GM19193 (cell line): Measurements from ENCODE around the gene MVB12B.

Experiments used
- POLR2A ChIP-seq: IDR thresholded peaks from 4 replicates; pipeline ENCODE4 v1.6.1; 2011; ENCODE audit not compliant: insufficient read depth, insufficient read length; ENCODE audit errors: extremely low read depth

Gene MVB12B

DNA sequence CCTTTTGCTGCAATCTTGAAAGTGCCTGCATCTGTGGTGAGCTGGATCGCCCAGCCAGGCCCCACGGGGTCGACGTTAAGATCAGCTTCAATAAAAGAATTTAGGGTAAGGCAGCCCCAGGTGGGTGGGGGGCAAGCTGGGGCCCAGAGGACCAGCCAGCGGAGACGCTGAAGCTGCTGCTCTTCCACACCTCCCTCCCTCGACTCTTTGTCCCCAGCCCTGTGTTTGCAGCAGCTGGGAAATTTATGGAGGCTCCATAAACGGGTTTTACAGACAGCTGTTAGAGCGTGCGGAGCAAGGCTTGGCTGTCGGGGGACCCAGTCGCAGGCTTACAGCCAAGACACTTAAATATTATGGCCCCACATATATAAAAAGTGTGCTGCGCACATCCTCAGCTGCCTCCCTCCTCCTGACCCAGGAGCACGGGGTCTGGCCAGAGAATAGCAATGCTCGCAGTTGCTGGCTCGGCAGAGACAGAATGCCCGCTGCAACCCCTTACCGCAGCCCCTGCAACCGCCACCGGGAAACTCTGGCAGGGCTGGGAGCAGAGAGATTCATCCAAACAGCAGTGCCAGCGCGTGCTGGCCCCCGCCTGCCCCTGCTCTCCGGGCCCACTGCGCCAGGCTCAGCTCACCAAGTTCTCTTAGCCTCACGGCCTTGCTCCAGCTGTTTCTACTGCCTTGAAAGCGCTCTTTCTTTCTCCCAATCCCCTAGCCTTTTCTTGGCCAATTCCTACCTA lies 28.4 kb upstream of the MVB12B start:
- no peak for TF ChIP-seq POLR2A

DNA sequence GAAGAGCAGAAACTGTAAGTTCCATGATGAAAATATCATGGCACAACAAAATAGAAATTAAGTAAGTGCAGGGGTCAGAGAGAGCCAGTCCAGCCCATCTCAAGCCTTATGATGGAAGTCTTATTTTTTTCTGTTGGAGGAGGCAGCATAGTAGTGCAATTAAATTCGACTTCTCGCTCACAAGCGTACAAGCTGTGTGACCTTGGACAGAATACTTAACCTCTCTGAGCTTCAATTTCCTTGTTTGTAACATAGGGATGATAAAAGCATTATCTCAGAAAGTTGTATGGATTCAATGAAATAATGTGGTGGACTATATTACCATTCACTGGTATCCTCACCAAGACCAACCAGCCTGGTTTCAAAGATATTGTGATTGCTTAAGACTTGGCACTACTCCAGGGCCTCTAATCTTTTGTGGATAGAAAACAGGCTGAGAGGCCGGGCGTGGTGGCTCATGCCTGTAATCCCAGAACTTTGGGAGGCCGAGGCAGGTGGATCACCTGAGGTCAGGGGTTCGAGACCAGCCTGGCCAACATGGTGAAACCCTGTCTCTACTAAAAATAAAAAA lies 26.8 kb upstream of the MVB12B start:
- no peak for TF ChIP-seq POLR2A

DNA sequence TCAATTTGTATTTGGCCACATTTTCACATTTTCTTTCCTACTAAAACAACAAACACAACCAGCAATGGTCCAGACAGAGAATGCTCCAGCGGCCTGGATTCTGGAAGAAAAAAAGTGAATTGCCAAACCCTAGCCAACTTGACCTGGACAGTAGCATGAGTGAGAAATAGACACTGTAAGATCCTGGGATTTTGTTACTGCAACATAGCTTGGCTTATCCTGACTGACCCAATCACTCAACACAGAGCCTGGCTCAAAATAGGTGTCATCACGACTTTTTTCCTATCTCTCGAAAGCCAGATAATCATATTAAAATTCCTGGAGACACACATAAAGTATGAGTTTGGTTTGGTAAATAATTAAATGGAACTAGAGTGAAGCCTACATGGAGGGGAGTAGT lies 25.4 kb upstream of the MVB12B start:
- no peak for TF ChIP-seq POLR2A

DNA sequence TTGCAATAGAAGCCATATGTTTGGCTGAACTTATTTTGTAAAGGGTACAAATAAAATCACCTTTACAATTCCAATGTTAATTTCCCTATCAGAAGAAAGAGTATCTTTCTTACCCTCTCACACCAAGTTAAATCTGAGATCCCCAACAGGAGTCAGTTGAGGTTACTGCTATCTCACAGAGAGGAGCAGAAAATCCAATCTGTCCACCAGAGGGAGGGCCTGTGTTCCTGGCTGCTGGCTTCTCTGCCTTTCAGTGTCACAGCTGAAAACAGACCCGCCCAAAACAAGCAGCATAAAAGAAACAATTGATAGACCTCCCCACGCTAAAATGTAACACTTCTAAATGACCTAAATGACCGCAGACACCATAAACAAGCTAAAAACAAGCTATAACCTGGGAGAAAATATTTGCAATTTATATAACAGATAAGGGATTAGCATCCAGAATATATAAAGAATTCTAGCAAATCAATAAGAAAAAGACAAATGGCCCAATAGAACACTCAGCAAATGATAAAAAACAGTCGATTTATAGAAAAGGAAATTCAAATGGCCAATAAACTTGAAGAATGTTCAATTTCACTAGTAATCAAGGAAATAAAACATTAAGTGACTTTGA lies 24.5 kb upstream of the MVB12B start:
- no peak for TF ChIP-seq POLR2A

DNA sequence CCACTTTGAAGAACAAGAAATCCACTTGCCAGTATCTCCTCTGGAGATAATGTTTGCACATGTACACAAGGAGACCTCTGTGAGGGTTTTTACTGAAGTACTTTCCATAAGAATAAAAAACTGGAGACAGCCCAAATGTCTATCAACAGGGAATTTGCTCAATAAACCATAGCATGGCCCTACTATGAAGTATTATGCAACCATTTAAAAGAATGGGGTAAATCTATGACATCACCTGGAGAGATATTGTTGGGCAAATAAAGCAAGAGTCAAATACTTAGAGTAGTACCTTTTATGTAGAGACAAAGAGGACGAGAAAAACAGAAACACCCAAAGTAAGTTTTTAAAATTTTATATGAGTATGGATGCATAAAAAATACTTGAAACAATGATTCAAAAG lies 23.9 kb upstream of the MVB12B start:
- TF ChIP-seq POLR2A, result no peak

DNA sequence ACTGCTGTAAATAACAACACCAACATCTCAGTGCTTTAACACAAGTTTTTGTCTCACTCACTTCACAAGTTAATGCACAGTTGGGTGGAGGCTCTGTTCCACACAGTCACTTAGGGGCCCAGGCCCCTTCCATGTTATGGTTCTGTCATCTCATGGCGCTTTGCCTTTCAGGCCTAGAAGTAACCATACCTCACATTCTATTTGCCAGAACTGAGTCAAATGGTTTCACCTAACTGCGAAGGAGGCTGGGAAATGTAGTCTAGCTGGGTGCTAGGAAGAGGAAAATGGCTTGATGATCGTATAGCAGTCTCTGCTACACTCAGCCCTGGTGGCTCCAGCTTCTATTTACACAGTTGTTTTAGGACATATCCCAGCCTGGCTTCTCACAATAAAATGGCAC lies 23.1 kb upstream of the MVB12B start:
- no peak for TF ChIP-seq POLR2A

DNA sequence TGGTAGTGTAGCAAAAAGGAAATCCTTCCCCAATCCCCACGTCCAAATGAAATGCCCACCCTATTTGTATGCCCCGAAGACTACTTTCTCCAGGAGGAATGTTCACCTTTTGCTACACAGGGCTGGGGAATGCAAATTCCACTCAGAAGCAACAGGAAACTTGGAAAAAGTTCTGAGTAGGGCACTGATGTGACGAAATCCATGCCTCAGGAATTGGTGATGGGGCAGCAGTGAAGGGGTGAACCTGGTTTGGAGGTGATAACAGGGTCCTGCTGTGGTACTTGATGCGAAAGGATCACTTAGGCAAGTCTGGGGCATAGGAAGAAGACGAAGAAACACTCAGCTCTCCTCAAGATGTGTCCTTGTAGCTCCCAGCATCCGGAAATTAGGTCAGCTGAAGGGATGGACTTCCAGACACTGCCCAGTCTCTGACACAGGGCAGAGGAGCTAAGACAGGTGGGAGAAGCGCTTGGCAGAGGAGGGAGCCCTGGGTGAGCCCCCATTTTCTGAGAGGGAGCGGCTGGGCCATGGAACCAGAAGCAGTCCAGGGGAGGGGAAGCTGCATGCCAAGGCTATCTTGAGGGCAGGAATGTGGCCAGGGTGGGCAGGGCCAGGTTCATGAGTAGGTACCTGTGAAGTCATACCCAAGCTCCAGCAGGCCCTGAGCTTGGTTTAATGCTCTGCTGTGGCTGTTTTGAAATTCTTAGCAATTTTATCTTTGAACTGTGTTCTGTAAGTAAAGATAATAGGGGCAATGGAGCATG lies 22.2 kb upstream of the MVB12B start:
- no peak for TF ChIP-seq POLR2A

DNA sequence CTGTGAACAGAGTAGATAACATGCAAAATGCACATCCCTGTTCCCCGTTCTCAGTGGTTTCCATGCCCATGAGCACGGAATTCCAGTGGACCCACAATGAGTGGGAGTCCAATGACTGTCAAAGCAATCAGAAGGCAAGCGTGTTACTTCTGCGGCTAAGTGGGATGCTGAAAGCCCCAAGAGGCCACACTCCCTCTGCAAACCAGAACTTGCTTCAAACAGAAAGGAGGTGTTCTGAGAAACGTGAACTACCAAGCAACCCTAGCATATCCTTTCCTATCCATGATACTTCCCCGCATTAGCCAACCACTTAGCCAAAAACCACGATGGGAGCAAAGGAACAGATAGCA lies 21.7 kb upstream of the MVB12B start:
- TF ChIP-seq POLR2A, result no peak

DNA sequence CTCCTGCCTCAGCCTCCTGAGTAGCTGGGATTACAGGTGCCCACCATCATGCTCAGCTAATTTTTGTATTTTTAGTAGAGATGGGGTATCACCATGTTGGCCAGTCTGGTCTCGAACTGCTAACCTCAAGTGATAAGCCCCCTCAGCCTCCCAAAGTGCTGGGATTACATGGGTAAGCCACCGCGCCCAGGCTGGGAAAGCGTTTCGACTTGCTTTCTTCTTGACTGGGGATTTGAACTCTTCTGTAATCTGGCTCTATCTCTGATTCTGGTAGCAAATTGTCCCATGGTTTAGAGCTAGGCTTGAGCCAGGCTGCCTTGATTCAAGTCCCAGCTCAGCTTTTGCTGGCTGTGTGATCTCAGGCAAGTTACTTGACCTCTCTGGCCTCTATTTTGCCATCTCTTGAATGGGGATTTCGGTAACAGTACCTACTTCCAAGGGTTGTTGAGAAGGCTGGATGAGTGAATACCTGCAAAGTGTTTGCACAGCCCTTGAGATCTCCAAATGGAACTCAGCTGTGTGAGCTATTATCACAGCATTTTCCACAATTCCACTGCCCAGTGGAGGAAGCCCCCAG lies 20.5 kb upstream of the MVB12B start:
- no peak for TF ChIP-seq POLR2A

DNA sequence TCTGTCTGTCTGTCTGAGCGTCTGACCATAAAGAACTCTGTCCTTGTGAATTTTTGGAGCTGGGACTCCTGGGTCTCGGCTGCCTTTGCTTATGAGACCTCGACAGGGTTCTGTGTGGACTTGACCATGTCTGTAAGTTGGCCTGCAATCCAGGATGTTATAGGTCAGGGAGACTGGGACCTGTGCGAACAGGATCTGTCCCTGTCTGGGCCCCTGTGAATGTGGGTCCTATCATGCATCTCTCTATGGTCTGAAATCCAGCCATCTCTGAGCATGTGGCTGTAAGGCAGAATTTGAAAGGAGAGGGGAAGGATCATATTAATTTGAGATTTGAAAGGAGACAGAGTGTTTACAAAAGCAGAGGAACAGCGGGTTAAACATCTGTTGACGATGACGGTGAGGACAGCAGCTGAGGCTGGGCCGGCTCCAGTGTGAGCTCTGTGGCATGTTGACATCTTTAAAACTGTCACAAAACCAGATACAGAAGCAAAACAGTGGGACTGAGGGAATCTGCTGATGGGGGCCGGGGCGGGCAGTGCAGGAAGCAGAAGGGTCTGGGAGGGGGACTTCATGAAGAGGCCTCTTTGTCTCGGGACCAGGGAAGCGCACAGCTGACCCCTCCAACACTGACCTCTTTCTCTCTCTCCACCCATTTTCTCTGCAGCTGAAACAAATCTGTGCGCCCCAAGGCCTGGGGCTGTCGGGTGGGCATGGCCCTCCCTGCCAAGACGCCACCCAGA lies 19.1 kb upstream of the MVB12B start:
- TF ChIP-seq POLR2A, result no peak

DNA sequence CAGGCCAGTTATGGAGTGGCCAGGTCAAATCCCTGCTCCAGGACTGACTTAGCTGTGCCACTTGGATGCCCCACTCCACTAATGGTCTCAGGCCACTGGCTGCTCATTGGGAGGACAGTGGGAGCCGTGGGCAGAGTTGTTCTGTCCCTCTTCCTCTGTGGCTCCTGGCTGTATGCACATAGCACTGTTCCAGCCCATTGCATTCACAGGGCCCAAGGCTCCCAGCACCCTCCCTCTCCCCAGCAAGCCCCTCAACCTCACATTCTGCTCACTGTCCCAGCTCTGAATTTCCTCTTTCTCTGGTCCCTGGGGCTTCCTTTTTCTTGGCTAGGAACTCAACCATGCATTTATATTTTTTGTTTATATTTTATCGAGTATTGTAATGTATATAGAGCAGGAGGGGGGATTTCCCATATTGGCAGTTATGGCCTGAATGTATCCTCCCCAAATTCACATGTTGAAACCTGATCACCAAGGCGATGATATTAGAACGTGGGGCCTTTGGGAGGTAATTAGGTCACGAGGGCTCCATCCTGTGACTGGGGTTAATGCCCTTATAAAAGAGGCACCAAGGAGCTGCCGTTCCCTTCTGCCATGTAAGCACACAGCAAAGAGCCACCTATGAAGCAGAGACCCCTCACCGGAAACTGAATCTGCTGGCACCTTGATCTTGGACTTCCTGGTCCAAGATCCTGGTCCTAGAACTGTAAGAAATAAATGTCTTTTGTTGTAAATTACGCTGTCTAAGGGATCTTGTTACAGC lies 17.0 kb upstream of the MVB12B start:
- no peak for TF ChIP-seq POLR2A

DNA sequence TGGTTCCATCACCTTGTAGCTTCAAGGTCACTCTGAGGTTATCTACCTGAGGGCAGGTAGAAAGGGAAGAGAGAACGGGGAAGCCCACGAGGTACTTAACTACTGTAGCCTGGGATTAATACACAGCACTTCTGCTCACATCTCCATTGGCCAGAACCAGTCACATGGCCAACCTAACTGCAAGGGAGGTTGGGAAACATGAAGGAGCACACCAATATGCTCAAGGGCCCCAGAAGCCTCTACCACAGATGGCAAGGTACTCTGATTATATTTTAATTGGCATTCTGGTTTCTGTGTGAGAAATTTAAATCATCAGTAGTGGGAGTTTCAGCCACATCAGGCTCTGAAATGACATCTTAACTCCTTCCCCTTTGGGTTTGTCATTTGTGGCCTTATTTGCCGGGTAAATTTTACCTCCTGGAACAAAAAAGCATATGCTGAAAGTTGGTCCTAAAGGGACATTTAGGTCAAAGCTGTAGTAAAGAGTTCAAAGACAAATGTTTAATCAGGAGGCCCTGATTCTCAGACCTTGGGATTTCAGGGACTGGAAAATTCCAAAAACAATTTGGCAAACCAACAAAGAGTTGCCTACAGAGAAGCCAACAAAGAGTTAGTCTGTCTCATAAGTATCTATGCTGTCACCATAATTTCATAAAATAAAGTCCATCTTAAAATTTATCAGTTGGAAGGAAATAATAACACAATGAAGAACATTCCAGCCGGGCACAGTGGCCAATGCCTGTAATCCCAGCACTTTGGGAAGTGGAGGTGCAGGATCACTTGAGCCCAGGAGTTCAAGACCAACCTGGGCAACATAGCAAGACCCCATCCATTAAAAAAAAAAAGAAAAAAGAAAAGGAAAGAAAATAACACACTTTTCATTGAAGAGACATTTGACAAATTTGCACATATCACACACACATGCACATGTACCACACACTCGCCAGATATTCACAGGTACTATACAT lies 13.8 kb upstream of the MVB12B start:
- TF ChIP-seq POLR2A, result no peak
